HS-5 (cell line): ENCODE data around the gene NANP.
"Not testable (repeated sequence)": the region's sequence is repeated elsewhere in the genome, so short reads cannot be mapped to it uniquely, and the experiment has no call there.

Source experiments
- DNase-seq: peaks from one replicate; pipeline ENCODE4 v3.0.0-alpha.2; 2012; ENCODE audit warnings: low read depth

The NANP gene

GRCh38 chr20:25606094-25606695 is 17.6 kb downstream of the NANP start:
- no peak for DNase-seq

GRCh38 chr20:25605148-25605547 is 18.7 kb downstream of the NANP start:
- no peak for DNase-seq

DNA sequence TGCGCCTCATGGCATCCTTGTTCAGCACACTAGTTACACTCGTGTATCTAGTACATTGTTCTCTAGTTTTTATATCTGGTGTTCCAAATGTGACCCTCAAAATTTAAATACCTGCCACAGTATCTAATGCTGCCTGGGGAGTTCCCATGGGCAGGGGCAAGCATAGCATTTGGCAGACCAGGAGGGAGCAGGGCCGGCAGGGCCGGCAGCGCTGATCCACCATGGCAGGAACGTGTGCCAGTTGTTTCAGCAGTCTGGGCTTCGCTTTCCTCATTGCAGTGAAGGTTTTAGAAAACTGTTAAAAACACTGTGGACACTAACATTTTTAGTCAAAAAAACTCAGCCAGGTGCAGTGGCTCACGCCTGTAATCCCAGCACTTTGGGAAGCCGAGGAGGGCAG is 19.2 kb downstream of the NANP start:
- no peak for DNase-seq

DNA sequence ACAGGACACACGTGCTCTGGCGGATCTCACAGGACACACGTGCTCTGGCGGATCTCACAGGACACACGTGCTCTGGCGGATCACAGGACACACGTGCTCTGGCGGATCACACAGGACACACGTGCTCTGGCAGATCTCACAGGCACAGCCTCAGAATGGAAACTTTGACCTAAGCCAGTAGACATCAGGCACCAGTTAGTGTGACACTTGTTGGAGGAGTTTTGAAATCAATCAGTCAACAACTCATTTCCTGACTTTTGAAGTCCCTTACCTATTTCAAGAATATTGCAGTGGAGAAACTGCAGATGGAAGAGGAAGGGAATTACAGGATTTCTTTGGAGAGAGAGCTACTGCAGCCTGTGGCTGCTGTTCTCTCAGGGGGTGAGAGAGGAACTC is 20.9 kb downstream of the NANP start:
- not testable (repeated sequence) for DNase-seq

DNA sequence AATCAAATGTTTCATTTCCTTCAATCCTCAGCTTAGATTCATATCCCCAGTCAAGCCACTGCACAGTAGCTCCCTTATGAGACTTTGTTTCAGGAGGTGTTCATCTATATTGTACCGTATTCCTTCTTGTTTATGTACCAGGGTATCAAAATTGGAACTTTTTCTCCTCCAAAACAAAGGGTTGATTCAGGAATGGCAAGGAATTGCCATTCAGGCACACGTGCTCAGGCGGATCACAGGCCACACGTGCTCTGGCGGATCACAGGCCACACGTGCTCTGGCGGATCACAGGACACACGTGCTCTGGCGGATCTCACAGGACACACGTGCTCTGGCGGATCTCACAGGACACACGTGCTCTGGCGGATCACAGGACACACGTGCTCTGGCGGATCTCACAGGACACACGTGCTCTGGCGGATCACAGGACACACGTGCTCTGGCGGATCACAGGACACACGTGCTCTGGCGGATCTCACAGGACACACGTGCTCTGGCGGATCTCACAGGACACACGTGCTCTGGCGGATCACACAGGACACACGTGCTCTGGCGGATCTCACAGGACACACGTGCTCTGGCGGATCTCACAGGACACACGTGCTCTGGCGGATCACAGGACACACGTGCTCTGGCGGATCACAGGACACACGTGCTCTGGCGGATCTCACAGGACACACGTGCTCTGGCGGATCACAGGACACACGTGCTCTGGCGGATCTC is 21.5 kb downstream of the NANP start:
- DNase-seq, result not testable (repeated sequence)

GRCh38 chr20:25601659-25602058 is 22.2 kb downstream of the NANP start:
- no peak for DNase-seq

- no peak for DNase-seq
Observed at GRCh38 chr20:25600632-25601031, 23.2 kb downstream of the NANP start.

GRCh38 chr20:25592135-25592852 is 31.5 kb downstream of the NANP start:
- no peak for DNase-seq

DNA sequence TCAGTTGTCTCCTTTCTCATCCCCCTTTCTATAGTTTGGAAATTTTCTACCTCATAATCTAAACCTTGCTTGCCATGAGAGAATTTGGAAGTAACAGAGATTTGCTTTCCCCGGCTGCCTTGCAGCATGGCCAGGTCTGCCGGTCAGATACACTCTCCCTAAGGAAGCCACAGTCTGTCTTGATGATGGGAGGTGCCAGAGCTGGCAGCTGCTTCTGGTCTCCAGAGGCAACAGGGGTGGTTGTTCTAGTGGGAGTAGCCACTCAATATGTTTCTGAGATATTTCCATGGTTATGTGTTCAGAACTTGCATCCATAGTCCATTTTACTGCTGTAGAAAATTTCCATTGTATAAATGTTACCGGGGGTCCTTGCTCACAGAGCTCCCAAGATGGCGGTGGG is 33.0 kb downstream of the NANP start:
- DNase-seq, result not testable (repeated sequence)

GRCh38 chr20:25588491-25588890 is 35.3 kb downstream of the NANP start:
- no peak for DNase-seq

- DNase-seq, result no peak
Observed at GRCh38 chr20:25587536-25587935, 36.3 kb downstream of the NANP start.

GRCh38 chr20:25586877-25587276 is 36.9 kb downstream of the NANP start:
- DNase-seq, result no peak

DNA sequence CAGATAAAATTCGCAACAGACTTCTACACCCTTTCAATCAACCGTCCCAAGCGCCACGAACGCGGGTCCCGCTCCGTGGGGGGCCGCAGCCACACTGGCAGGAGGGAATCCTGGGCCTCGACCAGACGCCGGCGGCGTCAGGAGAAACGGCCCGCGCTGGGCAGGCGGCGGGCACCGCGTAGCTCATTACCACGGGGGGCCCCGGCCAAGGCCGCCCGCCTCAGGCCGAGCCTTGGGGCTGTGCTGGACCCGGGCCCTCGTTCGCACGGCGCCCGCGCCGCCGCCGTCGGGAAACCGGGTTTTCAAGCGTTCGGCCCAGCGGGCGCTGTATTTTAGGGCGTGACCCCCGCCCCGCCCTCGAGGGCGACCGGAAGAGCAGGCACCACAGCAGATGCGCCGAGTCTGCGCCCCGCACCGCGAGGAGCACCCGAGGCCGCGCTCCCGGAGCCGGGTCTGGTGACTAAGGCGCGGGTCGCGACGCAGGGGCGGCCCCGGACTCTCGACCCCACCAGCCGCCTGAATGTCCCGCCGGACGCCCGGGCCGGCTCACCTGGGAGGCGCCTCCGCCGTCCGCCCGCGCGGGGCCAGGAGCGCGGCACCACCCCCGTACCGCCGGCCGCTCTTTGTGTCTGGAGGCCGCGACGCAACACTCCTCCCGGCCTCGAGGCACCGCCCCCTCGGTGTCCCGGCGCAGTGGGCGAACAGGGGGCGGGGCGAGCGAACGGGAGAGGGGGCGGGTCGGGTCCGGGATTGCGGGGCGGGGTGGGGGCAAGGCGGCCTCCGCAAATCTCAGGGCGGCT is 38.7 kb downstream of the NANP start, which contains the start of gene NINL:
Gene NINL, minus strand, starts transcription at position 627 of the 800 bp plus-strand sequence. CDS start 58,944 bp downstream, outside the sequence.
- DNase-seq, result no peak

GRCh38 chr20:25583607-25584006 is 40.2 kb downstream of the NANP start:
- DNase-seq, result not testable (repeated sequence)

DNA sequence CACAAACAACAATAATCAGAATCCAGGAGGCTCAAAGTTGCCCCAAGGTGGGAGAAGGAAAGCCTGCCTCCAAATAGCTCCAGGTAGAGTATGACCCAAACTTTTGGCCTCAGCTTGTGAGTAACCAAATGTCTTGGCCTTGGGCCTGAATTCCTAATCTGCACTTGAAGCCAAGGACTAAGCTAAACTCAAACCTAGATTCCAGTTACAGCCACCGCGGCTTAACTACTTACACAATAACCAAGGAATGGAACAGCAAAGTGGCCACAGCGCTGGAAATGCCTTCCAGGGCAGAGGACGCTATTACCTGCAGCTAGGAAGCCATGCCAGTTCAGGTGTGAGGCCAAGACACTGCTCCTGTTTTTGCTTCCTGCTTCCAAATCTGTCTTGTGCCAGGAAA is 43.1 kb downstream of the NANP start:
- no peak for DNase-seq

GRCh38 chr20:25579081-25579770 is 44.6 kb downstream of the NANP start:
- no peak for DNase-seq

- DNase-seq, result no peak
Observed at GRCh38 chr20:25576783-25577530, 46.9 kb downstream of the NANP start.

GRCh38 chr20:25574411-25574810 is 49.4 kb downstream of the NANP start:
- DNase-seq, result no peak

DNA sequence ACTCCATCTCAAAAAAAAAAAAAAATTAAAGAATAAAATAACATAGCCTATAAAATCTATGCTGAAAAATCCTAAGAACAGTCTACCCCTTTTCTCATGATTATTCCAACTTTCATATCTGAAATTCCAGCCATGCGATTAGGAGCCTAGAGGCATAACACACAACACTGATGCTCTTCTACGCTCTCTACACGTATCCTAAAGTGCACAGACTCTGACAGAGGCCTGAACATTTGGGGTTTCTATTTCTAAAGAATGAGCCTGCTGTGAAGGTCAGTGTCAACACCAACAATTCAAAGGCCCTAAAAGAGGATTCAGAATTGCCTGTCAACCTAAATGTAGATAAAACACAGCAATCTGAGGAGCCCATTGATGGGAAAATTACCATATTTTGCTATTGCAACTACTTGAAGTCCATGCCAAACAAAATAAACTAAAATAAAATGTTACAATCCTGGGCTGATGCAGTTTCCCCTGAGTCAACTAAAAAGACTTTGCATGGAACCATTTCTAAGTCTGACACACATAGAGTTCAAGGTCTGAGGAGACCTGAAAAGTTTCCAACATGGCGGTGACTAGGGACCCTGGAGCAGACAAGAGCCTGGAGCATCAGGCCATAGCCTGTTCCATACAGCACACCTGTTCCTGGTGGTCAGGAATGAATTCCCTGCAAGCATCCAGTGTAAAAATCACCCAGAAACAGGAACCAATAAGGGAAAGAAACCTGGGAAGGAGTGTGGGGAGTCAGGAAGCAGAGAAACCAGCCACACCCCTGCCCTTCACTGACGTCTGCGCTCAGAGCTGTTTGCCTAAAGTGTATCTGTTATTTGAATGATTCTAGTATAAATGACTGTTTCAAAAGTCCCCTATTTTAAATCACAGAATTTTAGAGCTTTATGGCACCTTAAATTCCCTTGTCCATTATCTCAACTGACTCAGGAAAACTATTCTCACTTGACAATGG is 50.2 kb downstream of the NANP start:
- no peak for DNase-seq

DNA sequence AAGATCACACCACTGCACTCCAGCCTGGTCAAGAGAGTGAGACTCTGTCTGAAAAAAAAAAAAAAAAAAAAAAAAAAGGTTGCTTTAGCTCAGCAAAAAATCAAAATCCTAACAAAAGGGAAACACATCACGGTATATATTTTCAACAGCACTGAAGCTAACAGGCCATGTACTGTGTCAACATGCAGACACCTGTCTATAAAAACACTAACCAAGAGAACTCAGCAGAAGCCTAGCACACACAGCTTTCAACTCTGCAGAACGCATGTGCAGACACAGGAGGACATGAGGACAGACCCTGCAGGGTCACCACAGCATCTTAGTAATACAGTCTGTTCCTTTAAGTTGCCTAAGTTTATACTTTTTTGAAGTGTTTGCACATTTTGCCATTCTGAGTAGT is 52.0 kb downstream of the NANP start:
- no peak for DNase-seq
